Uterus (tissue), 4 donors: ENCODE measurements around the gene SCUBE1. TPM values are rescaled to one million over a fixed set of nuclear protein-coding genes. Genes with fewer than 3 reads are reported as not detected.

Experiments
- DNase-seq, 2 donors: peaks; one replicate each; pipeline ENCODE4 v3.0.0-alpha.2; 2019 to 2020
- H3K27ac ChIP-seq, 2 donors: fragments of 200-600 bp; sonication (generic); 1 replicate in 1 of 2; 2 replicates in 1 of 2; pipeline ENCODE4 v1.5.1; 2016 to 2018
- H3K27me3 ChIP-seq, 2 donors: fragments of 200-600 bp; sonication (generic); one replicate each; pipeline ENCODE4 v1.5.1; 2018 to 2019; ENCODE audit warnings: control low read depth in 1 of 2
- H3K36me3 ChIP-seq, 2 donors: fragments of 200-600 bp; sonication (generic); one replicate each; pipeline ENCODE4 v1.5.1; 2019; ENCODE audit warnings: control low read depth in 1 of 2
- H3K4me1 ChIP-seq, 2 donors: fragments of 200-600 bp; sonication (generic); one replicate each; pipeline ENCODE4 v1.5.1; 2018 to 2019; ENCODE audit warnings: control low read depth in 1 of 2
- H3K4me3 ChIP-seq, 2 donors: fragments of 200-600 bp; sonication (generic); 1 replicate in 1 of 2; 2 replicates in 1 of 2; pipeline ENCODE4 v1.5.1; 2018 to 2019; ENCODE audit warnings: mild to moderate bottlenecking in 1 of 2
- H3K9me3 ChIP-seq, 2 donors: fragments of 200-600 bp; sonication (generic); one replicate each; pipeline ENCODE4 v1.5.1; 2019; ENCODE audit warnings: control low read depth in 1 of 2
- CTCF ChIP-seq, 4 experiments: fragments of 200-600 bp in 2 of 4; fragments of 450-650 bp in 2 of 4; sonication (generic) in 2 of 4; IDR thresholded peaks; one replicate each; pipeline ENCODE4 v1.5.1; 2016 to 2019; ENCODE audit warnings: antibody characterized with exemption in 4 of 4, mild to moderate bottlenecking in 2 of 4, moderate library complexity in 1 of 4
- POLR2A ChIP-seq, 2 donors: fragments of 450-650 bp; IDR thresholded peaks; one replicate each; pipeline ENCODE4 v1.6.1; 2016; ENCODE audit warnings: antibody characterized with exemption in 2 of 2, mild to moderate bottlenecking in 1 of 2, moderate library complexity in 1 of 2
- intact Hi-C: fragments of 100-400 bp; cut with DNase I; formaldehyde crosslinking; loops from one replicate; pipeline ENCODE4 v1.15.1; 2023; ENCODE audit warnings: low total_unique reads
- total RNA-seq, 4 donors: library from RNA; depleted of rRNA in 3 of 4; stranded (reverse); fragments of >200 nt in 3 of 4; gene quantifications; one replicate each; pipeline versions ENCODE4 v1.1.0 to v1.2.4, GENCODE V29; 2014 to 2023
- donor health status: DM: yes; HTN: yes; CAD: no.

Gene SCUBE1
- total RNA-seq, 4 donors from 2014 or later = 0.14 to 1.7 (median 0.26) TPM; not detected in 1

- intact Hi-C loops = no loop called here
- H3K27ac ChIP-seq = no peak overlapping the region
Observed at GRCh38 chr22:43256976-43257545, 86.1 kb downstream of the SCUBE1 start.

DNA sequence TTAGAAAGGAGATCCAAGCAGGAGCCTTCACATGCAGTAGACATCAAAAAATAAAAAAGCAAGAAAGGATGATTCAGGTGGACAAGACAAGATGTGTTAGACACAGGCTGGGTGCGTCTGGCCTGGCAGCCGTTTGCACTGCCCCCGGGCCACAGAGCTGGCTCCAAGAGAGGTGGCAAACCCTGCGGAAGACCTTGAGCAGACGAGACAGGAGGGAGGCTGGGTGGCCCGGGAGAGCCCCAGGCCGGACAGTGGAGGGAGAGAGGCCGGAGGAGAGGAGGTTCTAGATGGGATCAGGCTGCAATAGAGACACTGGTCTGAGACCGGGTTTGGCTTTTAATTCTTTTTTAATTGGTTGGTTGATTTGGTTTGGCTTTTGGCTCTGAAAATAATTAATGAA is 86.6 kb downstream of the SCUBE1 start:
- DNase-seq = no peak
- intact Hi-C loops = no loop called here
- Histone ChIP-seq H3K27me3 (no peaks in the 10 kb centered on the region), H3K36me3 (no peaks in the 10 kb centered on the region), H3K4me1 (no peaks in the 10 kb centered on the region), H3K27ac (no peak overlapping the region), H3K4me3 (no peak overlapping the region), H3K9me3 (no peaks in the 10 kb centered on the region)
- TF ChIP-seq CTCF (IDR thresholded peaks at IDR 0.05) (no peak), POLR2A (IDR thresholded peaks at IDR 0.05) (no peak)

More at GRCh38 chr22:43256976-43257545, 86.1 kb downstream of the SCUBE1 start:
- Histone ChIP-seq H3K4me1 (no peaks in the 10 kb centered on the region), H3K36me3 (no peaks in the 10 kb centered on the region), H3K4me3 (no peak overlapping the region), H3K9me3 (no peaks in the 10 kb centered on the region), H3K27me3 (no peaks in the 10 kb centered on the region)
- DNase-seq = no peak
- TF ChIP-seq CTCF (IDR thresholded peaks at IDR 0.05) (no peak), POLR2A (IDR thresholded peaks at IDR 0.05) (no peak)

DNA sequence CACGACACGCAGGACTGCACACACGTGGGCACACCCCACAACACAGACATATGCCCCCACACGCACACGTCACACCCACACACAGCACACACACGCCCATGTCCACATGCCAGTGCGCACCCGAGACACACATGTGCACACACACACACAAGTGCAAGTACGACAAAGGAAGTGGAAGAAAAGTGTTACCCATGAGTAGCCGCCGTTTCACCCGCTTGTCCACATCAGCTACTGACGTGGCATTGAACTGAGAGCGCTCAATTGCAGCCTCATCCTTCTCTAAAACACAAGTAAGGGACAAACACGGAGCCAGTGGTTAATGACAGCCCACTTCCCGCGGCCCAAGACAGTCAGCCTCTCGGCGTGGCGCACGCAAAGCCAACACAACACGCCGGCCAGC is 87.9 kb downstream of the SCUBE1 start:
- no peak for DNase-seq
- no peaks in the 10 kb centered on the region for H3K36me3 ChIP-seq
- H3K4me1 ChIP-seq = no peaks in the 10 kb centered on the region
- TF ChIP-seq CTCF (IDR thresholded peaks at IDR 0.05) (no peak), POLR2A (IDR thresholded peaks at IDR 0.05) (no peak)
- no peak overlapping the region for H3K27ac ChIP-seq
- no peaks in the 10 kb centered on the region for H3K27me3 ChIP-seq
- no peaks in the 10 kb centered on the region for H3K9me3 ChIP-seq
- H3K4me3 ChIP-seq = no peak overlapping the region
- intact Hi-C loops = no loop called here

DNA sequence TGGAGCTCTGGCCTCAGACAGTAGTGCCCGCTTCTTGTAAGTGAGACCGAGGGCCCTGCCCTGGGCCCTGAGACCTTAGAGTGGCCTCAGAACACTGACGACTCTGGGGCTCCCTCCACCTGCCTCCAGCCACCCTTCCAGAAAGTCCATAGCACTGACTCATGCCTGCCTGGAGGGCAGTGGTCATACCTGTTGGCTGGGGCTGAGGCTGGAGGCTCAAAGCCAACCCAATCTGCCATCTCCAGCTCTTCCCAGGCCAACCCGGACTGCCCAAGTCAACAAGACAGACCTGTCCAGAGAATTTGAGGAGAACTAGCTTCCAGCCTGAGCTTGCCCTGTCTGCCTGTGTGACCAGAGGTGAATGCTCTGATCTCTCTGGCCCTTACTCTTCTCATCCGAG is 89.3 kb downstream of the SCUBE1 start:
- Histone ChIP-seq H3K27ac (no peak overlapping the region), H3K4me3 (no peak overlapping the region), H3K4me1 (no peaks in the 10 kb centered on the region), H3K36me3 (no peaks in the 10 kb centered on the region), H3K27me3 (no peaks in the 10 kb centered on the region), H3K9me3 (no peaks in the 10 kb centered on the region)
- no peak for DNase-seq
- intact Hi-C loops = no loop called here
- TF ChIP-seq POLR2A (IDR thresholded peaks at IDR 0.05) (no peak), CTCF (IDR thresholded peaks at IDR 0.05) (no peak)

DNA sequence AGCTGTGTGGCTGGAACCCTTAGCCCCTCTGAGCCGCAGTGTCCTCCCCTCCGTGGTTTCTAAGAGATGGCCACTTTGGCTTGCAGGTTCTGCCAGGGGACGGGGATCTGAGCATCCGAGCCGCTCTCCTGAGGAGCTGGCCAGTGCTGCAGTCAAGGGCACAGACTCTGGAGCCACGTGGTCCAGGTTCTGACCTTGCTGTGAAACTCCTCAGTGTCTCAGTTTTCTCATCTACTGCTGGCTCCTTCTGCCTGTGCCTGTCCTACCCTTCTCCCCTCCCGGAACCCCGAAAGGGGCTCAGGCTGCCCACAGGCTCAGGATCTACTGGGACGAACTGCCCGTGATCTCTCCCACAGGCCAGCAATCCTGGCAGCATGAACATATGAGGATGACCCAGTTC is 90.9 kb downstream of the SCUBE1 start:
- TF ChIP-seq CTCF (IDR thresholded peaks at IDR 0.05) (no peak), POLR2A (IDR thresholded peaks at IDR 0.05) (no peak)
- Histone ChIP-seq H3K27ac (no peak overlapping the region), H3K36me3 (no peaks in the 10 kb centered on the region), H3K4me3 (no peak overlapping the region), H3K27me3 (no peaks in the 10 kb centered on the region), H3K9me3 (no peaks in the 10 kb centered on the region), H3K4me1 (no peaks in the 10 kb centered on the region)
- no peak for DNase-seq
- intact Hi-C loops = no loop called here
